Activated T-cell treated with anti-CD3 and anti-CD28 coated beads, Interleukin-2, amount 50 U/mL, for 48 hours (primary cell): Measurements from ENCODE around the gene ABCC2.
"Not testable (repeated sequence)": the region's sequence is repeated elsewhere in the genome, so short reads cannot be mapped to it uniquely, and the experiment has no call there.

Experiments
- DNase-seq, 2 experiments: peaks; one replicate each; pipeline ENCODE4 v3.0.0-alpha.2; 2020

Gene ABCC2

DNA sequence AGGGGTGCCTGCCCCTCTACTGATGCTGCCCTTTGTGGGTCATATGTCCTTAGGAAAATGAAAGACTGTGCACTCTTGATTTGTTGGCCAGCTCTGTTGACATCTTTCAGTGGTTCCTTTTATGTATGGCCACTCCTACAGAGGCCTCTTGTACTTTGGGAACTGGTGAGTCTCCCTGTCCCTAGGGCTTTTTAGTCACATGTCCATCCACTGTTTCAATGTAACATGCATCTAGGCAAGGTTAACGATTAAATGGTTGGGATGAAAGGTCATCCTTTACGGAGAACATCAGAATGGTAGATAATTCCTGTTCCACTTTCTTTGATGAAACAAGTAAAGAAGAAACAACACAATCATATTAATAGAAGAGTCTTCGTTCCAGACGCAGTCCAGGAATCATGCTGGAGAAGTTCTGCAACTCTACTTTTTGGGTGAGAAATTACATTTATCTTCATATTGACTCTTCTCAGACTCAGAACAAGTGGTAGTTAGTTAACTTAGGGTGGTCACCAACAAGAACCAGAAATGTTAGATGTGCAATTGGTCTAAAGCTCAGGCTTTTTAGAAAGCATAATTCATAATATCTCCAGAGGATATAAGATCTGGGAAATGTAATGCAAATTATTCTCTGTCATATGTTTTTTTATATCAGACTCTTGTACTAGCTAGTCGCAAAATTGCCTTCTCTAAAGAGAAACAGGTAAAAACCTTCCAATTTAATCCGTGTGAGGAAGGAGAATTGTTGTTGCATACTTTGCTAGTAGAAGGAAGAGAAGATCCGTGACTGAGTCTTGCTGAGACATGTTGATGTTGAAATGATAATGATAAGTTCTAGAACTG is at the start of gene ABCC2:
Gene ABCC2 (plus strand): TSS at position 194 of the 840 bp plus-strand sequence. CDS start 205 bp downstream, at position 399.
- DNase-seq = no peak

DNA sequence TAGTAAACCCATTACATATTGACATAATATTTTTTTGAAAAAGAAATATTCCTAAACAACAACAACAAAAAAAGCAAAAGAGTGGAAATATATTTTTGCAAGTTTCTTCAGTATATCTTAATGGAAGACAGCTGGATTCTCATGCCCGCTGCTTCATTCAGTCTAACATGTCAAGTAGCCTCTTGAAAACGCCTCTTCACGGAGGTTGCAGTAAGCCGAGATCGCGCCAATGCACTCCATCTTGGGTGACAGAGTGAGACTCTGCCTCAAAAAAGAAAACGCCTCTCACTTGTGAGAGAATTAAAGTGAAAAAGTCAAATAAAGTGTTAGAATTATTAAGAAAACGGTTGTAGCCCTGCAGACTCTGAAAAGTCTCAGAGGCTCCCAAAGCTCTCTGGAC is 49.1 kb upstream of the ABCC2 start:
- DNase-seq = no peak

DNA sequence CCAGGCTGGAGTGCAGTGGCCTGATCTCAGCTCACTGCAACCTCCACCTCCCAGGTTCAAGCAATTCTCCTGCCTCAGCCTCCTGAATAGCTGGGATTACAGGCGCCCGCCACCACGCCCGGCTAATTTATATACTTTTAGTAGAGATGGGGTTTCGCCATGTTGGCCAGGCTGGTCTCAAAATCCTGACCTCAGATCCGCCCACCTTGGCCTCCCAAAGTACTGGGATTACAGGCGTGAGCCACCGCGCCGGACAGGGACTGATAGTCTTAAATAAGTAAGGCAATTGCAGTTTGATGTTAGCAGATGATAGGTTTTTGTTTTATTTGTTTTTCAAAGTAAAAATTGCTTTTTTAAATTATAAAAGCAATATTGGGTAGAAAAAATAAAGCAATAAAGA is 48.3 kb upstream of the ABCC2 start:
- DNase-seq = not testable (repeated sequence)

DNA sequence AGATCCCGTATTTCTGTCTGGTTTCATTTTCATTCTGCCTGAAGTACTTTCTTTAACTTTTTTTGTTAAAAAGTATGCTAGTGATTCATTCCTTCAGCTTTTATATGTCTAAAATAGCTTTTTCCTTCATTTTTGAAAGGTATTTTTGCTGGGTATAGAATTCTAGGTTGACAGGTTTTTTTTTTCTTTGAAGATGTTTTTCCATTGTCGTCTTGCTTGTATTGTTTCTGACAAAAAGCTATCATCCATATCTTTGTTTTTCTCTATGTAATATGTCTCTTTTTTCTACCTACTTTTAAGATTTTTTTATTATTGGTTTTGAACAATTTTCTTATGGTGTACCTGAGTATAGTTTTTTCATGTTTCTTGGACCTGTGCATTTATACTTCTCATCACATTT is 42.2 kb upstream of the ABCC2 start:
- DNase-seq = no peak

DNA sequence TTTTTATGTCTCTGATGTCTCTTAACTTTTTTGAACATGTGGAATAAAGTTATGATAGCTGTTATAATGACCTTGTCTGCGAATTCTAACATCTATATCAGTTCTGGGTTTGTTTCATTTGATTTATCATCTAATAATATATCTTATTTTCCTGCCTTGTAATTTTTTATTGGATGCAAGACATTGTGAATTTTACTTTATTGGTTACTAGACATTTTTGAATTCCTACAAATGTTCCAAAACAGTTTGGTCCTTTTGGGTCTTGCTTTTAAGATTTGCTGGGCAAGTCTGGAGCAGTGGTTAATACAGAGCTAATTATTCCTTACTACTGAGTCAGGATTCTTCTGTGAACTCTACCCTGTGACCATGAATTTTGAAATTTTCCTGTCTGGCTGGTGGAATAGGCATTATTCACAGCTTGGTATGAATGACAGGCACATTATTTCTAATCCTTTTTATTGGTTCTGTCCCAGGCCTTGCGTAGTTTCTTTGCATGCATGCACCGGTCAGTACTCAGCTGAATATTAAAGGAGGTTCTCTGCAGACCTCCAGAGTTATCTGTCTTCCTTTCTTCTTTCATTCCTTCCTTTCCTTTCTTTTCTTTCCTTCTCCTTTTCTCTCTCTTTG is 41.4 kb upstream of the ABCC2 start:
- no peak for DNase-seq

DNA sequence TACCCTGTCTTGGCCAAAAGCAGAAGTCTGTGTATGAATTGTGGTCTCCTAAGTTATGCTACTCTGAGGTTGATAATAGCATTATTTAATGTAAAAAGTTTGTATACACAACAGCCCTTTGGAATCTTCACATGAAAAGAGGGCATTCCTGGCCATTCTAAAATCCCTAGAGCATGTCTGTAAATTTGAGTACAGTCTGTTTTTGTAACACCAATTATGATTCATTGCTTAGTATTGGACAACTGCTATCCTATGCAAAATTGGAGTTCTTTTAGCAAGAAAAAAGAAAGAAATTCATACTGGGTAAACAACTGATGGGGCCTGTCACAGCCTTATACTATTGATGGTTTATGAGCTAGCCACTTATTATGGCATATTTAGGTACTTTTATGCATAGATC is 40.2 kb upstream of the ABCC2 start:
- no peak for DNase-seq

DNA sequence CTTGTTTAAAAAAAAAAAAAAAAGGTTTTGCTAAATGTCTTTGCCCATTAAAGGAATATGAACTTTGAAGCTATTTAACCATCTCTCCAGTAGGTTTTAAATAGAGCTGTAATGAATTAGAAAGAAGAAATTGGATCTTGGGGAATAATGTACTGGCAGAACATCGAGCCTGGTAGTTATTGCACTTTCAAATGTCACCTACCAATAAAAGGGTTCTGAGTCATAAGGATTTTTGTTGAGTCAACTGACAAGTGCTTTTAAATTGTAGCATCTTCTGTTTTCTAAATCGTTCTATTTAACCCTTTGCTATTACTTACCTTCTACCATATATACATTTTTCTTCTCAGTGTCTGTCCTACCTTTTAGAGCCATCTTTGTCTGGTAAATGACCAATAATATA is 39.7 kb upstream of the ABCC2 start:
- DNase-seq = no peak

DNA sequence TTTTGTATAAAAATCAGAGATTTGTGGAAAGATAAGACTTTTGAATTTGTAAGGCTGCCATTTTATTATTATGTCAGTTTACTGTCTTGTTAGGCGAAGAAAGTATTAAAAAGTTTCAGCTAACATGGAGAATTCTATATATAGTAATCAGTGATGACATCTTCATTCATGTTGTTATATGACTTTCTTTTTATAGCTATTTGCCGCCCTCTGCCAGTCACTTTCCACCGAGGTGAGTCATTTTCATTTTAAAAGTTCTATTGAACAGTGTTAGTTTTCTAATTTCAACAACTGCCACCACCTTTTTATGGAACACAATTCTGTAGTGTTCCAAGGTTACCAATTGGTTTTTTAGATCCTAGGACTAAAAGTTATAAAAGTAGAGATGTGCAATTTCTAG is 38.6 kb upstream of the ABCC2 start:
- DNase-seq = no peak

DNA sequence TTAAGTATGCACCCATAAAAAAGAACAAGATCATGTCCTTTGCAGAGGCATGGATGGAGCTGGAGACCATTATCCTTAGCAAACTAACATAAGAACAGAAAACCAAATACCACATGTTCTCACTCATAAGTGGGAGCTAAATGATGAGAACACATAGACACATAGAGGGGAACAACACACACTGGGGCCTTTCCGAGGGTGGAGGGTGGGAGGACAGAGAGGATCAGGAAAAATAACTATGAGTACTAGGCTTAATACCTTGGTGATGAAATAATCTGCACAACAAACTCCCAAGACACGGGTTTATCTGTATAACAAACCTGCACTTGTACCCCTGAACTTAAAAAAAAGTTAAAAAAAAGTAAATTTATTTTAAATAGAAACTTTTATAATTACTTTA is 36.3 kb upstream of the ABCC2 start:
- not testable (repeated sequence) for DNase-seq

DNA sequence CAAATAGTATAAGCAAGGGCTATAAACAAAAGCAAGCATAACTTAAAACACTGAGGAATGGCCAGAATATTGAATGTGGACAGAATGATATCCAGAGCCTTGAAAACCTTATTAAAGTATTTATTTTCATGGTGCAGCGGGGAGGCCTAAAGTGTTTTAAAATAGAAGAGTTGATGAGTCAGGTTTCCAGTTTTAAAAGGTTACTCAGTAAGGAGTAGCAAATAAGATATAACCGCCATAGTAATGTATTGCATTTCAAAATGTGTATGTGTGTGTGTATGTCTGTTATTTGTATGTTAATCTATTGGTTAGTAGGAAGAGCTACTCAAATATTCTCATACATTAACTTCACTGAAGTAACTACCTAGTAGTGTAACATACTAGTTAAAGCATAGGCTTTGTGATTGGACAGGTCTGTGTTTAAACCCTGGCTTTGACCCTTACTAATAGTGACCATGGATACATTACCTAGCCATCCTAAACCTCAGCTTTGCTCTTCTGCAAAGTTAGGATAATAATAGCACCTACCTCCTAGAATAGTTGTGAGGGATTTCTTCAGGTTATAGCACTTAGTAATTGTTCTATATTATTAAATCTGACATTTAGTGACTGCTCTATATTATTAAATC is 33.5 kb upstream of the ABCC2 start:
- no peak for DNase-seq

DNA sequence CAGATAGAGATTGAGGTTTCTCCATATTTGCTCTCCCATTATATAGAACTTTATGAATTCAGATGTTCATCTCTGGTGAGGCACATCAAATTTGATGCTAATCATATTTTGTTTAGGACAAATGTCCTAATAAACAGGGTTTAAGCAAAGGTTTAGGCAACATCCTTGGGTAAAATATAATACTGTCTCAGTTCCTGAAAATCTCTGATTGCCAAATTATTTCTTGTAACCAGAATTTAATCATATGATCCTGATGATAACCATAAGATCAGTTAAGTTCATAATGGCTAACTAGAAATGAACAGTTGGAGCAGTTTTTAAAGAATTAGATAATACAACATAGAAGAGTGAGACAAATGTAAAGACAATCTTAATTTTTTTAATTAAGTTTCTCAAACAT is 31.8 kb upstream of the ABCC2 start:
- no peak for DNase-seq

DNA sequence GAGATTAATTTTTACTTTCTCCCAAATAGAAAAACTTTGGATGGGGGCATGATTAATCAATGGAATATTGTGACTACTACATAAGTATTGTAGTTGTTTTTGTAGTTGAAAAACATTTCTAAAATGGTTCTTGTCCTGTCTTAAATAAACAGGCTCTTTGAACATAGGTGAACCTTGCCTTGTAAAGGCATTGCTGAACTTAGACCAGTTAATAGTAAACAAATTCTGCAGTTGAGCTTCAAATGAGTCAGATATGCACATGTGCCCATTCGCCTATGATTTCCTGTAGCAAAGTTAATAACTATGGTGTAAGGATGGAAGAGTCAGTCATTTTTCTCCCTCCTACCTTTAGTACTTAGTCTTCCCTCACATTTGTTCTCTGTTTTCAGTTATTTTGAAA is 27.8 kb upstream of the ABCC2 start:
- no peak for DNase-seq

DNA sequence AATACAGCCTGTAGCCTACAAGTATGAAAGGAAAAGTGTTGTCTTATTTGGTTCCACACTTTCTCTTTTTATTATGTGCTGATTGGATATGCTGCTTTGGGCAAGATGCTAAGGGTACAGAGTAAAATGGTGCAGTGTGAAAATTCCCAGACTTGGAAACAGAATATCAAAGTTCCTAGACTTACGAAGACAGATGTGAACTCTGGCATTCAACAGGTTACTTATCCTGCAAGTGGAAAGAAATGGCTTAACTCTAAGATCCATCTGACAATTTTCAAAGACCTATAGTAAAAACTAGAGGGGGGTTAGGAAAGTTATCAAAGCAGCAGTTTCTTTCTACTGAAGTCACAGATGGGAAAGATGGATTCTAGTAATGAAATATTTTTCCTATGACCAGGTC is 26.3 kb upstream of the ABCC2 start:
- no peak for DNase-seq

DNA sequence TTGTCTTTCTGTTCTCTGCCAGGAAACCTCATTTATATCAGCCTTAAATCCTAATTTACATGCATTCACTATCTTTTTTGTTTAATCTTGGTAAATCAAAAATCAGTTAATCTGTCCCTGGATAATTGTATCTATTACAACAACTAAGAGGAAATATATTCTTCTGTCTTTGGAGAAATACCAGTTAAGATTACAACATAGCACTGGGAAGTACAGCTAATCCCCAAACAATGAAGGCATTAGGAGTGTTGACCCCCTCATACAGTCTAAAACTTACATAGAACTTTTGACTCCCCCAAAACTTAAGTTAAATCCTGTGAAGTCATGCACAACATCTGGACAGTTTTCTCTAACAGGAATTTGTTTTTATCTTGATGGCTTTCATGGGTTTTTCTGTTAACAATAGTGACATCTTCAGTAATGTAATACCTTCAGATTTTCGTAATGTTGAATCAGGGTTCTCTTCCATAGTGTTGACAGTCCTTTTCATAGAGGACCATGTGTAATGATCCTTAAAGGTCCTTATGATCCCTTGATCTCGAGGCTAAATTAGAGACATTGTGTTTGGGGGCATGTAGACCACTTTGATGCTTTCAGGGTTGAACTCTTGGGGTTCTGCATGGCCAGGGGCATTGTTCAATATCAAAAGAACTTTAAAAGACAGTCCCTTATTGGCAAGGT is 24.1 kb upstream of the ABCC2 start:
- no peak for DNase-seq

DNA sequence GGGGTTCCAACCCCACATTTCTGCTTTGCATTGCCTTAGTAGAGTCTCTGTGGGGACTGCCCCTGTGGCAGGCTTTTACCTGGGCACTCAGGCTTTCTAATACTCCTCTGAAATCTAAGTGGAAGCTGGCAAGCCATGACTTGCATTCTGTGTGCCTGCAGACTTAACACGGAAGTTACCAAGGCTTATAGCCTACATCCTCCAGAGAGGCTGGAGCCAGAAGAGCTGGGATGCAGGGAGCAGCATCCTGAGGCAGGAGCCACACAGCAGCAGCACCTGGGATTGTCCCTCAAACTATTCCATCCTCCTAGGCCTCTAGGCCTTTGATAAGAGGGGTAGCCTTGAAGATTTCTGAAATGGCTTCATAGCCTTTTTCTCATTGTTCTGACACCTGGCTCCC is 22.1 kb upstream of the ABCC2 start:
- DNase-seq = no peak

DNA sequence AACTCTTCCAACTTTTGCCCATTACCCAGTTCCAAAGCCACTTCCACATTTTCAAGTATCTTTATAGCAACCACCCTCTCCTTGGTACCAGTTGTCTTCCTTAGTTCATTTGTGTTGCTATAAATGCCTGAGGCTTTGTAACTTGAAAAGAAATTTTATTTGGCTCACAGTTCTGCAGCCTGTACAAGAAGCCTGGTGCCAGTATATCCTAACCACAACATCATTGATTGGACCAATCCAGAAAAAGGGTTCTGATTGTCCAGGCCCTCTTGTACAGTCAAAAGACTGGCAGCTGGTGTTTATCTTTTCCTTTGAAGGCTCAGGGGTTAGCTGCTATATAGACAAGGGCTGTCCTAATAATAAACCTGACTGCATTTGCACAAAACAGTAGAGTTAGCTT is 21.1 kb upstream of the ABCC2 start:
- DNase-seq = no peak

DNA sequence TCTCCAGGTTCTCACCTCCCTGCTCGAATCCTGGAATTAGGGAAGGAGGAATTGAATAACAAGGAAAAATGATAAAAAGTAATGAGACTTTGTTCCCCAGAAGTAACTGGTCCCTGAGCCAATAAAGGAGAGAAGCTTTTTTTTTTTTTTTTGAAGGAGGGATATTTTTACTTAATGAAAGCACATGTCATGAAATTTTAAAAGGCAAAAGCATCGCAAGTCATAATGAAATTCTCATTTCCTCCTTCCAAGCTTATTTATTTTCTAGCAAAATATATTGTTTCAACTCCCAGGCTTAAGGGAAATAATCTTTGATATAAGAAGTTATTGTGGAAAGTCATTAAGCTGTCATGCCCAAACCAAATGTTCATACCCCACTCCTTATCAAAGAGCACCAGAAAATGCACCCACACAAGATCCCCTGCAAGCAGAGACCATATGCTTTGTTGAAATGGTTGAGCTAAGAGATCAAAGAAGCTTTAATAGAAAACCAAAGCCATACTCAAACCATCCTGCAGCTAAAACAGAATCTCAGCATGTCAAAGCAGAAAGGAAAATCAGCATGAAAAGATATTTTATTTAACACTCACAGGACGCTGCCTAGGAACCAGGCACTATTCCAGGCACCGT is 16.7 kb upstream of the ABCC2 start:
- DNase-seq = no peak

DNA sequence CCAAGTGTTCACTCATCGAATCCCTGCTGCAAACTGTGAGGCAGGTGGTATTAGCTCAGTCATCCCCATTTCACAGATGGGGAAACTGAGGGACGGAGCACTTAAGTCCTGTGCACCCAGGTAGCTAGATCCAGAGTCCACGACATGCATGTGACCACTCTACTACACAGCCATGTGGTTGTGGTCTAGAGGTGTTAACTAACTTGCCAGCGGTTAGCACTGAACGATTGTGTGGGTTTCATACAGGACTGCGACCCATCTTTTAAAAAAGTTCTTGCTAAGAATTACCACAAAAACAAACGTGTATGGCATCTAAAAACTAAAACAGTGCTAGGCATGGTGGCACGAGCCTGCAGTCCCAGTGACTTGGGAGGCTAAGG is 16.1 kb upstream of the ABCC2 start:
- peak; percentile 16 to 18 for DNase-seq

DNA sequence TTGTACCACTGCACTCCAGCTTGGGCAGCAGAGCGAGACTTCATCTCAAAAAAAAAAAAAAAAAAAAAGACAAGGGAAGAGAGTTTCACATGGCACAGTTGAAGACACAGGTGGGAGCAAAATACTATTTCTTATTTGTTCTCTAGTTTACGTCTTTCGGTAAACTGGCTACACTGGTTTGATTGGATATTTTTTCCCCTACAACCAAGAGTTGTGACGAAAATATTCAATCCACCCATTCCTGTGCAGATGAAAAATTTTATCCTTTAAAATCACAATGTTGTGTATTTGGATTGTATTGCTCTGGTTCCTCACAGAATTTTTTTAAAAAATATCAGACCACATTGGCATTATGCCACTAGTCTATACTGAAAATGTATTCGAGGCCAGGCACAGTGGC is 14.5 kb upstream of the ABCC2 start:
- DNase-seq = no peak

DNA sequence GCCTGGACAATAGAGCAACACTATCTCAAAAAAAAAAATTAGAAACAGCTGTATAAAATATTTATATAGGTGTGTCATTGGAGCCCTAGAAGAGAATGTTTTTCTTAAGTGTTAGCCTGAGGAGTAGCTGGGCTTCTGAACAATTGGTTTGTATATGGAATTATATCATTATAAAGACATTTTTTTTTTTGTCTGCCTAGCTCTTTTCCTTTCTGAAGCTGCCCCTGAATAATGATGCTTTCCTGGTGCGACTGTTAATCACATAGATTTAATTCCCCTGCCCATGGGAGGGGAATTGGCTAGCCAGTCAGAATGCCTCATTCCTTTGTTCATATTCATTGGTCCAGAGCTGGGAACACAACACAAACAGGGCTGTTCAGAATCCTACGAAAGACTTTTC is 13.9 kb upstream of the ABCC2 start:
- DNase-seq = no peak

DNA sequence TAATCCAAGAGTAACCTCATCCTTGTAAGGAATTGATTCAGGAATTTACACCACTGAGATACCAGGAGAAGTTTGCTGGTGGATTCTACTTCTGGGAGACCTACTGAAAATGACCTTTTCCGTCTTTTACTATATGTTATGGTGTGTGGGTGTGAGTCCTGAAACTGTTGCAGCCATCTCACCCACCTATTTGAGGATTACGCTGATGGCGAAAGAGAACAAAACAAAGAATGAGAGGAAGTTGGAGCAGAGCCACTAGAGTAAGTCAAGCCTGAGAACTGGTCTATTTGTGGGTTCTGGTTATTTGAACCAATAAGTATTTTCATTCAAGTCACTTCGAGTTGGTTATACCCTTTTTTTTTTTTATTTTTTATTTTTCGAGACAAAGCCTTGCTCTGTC is 12.7 kb upstream of the ABCC2 start:
- DNase-seq = no peak

DNA sequence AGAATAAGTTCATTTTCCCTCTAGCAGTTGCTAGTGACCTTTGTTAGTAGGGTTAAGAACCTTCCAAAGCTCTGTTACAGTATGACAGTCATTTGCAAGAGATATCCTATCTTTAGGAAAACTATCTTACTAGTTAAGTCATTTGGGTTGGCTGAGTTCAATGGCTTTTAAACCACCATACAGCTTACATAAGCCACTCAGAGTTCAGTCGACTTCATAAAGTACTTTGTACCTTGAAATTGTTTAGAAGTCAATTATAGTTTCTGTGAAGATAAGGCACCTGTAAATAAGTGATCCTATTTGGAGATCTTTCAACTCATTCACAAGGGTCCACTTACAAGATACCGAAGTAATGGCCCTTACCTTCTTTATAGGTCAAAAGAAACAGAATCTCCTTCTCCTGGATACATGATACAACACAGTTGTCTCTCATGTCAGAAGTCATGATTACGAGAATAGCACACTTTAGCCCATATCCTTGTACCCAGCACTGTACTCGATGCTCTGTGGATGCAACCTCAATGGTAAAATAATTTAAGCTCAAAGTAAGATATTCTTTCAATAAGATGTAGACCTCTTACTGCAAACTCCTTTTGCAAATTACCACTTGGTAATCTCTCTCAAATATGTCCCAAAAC is 11.9 kb upstream of the ABCC2 start:
- no peak for DNase-seq

DNA sequence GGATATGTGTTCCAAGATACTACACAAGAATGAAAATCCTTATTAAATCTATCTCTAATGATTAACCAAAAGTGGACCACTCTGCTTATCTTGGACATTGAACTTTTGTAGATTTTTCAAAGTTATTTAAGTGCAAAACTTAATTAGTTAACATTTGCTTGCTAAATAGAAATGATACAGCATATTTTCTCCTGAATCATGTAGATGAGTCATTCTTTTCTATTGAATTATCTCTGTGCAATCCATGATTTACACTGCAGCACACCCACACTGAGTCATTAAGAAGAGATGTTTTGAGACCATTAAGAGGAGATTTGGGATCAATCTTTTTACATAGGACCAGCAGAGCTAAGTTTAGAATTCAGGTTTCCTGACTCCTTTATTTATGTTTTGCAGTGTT is 6.6 kb upstream of the ABCC2 start:
- no peak for DNase-seq
